ENCODE results near the gene LMNB1. TPM values are rescaled to one million over a fixed set of nuclear protein-coding genes. Genes with fewer than 3 reads are reported as not detected.

LMNB1 gene
- total RNA-seq, 1 experiment from 2014 or later: 134 TPM

GRCh38 chr5:126855266-126855665, 78.3 kb downstream of the LMNB1 start:
- DNase-seq (ENCODE audit: low read depth): peak; percentile 26

DNA sequence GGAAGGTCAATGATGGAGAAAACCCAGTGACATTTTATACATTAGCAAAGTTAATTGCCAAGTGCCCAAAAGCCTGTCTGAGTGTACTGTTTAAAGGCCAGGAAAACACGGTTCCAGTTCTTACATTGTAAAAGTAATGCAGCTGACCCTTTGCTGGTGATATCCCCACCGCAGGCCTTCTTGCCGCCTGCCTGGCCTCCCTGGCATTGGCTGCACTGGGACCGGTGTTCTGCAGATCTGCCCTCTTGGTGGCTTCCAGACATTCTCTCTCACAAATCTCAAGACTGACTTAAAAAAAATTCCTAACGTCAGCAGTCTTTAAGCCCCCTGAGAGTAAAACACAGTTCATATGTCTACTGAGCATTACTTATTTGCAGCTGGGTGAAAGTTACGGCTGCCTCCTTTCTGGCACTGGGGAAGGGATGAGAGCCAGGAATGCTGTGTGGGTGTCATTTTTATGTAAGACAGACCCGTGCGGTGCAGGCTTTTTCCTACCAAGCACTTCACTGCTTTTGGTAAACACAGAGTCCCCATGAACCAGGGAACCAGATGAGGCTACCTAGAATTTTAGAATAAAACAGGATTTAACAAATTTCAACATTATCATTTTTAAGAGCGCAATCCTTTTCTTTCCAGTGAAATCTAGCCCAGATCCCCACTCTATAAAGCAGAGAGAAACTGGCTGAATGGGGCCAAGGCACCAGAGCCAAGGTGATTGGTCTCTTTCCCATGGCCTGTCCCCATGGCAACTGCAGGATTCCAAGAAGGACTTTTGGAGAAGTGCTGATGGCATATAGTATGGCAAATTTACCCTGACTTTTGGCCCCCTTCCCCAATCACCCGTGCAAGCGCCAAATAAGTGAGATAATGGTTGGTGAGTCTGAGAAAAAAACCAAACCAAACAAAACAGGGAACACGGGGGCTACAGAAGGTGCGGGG, 80.8 kb downstream of the LMNB1 start:
- DNase-seq (ENCODE audit: low read depth): no peak

DNA sequence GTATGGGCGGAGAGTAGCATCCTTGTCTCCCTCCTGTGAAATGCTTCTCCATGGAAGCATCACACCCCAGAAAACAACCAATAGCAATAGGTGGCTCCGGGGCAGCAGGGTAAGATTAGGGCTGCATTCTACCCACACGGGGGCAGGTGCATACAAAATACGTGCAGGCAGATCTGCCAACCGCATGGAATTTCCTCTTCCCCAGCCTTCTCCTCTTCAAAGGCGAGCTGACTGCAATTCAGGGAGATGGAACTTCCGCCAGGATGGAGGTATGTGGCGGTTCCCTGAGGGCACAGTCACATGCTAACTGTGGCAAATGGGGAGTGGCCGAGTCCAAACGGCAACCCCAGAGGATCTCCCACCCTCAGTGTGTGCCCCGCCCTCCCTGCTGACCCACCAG, 81.5 kb downstream of the LMNB1 start:
- no peak for DNase-seq (ENCODE audit: low read depth)

DNA sequence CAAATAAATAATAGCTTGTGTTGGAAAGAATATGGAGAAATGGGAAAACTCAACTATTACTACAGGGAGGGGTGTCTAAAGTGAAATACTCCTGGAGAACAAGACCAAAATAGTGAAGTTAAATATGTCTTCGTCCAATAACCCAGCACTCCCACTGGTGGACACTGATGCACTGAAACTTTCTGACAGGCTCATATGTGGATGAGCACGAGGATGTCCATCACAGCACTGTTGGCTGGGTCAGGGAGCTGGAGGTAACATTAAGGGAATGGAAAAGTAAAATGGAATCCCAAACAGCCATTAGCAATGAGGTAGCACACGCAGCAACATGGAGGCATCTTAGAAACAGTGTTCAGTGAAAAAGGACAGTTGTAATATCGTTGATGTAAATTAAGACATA, 86.5 kb downstream of the LMNB1 start:
- DNase-seq (ENCODE audit: low read depth): no peak

DNA sequence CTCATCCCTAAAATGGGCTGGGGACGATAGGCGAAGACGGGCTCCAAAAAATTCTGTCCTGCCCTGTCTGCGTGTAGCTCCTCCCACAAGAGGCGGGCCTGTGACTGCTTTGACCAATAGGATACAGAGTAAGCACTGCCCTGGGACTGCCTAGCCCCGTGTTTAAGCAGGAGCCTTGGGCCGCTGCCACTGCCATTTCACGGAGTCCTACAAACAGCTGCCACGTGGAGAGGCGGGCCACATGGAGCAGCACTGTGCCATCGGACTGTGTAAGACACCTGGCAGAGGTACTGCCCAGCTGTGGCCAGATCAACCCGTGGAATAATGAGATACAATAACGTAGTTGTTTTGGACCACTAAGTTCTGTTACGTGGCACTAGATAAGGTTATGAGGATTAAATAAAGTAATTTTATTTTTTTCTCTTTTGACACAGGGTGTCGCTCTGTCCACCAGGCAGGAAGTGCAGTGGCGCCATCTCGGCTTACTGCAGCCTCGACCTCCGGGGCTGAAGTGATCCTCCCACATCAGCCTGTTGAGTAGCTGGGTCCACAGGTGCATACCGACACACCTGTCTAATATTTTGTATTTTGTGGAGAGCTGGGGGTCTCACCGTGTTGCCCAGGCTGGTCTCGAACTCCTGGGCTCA, 87.2 kb downstream of the LMNB1 start:
- no peak for DNase-seq (ENCODE audit: low read depth)

- DNase-seq (ENCODE audit: low read depth): peak; percentile 67
Measured at GRCh38 chr5:126865299-126865698, 88.4 kb downstream of the LMNB1 start.

- DNase-seq (ENCODE audit: low read depth): no peak
Measured at GRCh38 chr5:126866851-126867636, 90.1 kb downstream of the LMNB1 start.

DNA sequence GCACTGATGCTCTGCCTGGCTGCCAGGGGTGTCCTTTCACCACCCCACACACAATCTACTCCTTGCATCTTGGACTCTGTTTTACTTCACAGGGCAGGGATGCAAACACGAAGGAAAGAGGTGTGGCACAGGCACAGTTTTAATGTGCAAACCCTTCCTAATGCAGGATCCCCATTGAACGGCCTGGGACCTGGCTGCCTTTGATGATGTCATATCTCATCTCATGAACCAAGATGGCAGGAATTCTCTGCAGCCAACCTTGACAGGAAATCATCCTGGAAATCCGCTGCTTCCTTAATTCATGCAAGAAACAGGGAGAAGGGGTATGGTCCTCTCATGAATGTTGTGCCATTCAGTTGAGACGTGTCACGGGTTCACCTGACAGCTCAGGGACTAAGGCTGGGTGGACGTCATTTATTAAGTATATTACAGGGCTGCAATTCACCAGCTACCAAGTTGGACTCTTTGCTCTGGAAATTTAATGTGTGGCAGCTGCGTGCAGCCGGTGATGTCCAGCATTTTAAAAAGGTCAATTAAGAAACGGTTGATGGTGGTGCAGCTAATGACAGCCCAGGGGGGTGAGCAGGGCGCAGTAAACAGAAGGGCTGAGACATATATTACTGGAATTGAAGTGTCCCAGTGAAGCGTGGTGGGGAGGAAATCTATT, 91.5 kb downstream of the LMNB1 start:
- DNase-seq (ENCODE audit: low read depth): no peak

DNA sequence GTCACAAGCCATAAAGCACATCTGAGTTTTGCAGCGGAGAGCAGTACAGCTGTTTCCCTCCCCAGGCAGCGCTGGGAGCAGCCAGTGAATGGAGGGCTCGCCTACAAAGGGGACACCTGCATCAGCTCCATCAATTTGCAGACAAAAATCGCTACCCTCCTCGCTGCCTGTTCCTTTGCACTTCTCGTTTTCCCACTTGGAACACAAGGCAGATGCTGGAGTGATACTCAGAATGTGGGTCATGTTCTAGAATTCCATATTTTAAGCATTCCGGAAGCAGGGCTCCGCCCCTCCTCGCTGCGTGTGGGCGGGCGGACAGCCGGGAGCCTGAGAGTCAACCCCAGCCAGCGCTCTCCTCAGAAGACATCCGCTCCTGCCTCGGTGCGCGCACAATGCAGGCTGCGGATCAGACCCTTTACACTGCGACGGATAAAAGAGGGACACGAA, 92.1 kb downstream of the LMNB1 start:
- no peak for DNase-seq (ENCODE audit: low read depth)

DNA sequence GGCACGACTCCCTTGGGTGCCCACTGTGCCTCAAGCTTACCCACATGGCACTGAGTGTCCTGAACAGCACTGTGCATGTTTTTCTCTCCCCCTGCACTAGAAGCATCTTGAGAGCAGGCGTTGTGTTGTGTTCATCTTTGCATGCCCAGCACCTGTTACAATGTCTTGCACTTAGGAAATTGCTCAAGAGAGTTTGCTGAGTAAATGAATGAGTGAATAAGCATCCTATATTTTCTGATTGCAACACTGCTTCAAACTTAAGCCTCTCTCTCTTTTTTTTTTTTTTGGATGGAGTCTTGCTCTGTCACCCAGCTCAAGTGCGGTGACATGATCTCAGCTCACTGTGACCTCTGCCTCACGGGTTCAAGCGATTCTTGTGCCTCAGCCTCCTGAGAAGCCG, 94.5 kb downstream of the LMNB1 start:
- no peak for DNase-seq (ENCODE audit: low read depth)

DNA sequence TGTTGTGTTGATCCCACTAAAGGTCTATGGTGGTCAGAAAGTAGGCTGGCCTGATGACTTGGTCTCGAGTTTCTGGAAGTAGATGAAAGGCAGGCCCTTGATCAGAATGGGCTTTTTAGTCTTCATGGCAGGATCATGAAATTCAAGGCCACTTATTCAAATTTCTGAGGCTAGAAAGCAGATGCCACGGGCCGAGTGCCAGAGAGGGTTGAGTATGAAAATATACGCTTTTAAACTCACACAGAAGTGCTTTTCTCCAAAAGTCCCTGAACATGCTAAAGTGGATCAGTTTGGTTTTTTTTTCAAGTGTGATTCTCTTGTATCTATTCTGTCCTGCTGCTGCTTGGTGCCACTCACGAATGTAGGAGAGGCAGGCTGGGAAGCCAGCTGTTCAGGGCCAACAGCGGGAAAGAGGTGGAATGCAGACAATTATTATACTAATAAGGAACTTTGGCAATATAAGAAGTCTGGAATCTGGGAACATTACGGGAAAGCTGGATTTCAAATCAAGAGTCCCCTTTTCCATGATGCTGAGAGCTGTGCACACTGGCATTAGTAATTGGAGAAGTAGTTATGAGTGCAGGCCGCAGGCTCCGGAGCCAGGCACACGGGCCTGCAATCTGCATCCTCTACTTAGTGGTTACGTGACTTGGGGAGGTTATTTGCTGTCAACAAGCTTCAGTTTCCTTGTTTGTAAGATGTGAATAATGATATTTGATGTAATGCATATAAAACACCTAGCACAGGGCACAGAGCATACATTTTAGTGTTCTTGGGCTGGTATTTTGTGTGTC, 95.8 kb downstream of the LMNB1 start:
- no peak for DNase-seq (ENCODE audit: low read depth)

GRCh38 chr5:126875303-126875785, 98.4 kb downstream of the LMNB1 start:
- peak; percentile 68 for DNase-seq (ENCODE audit: low read depth)

DNA sequence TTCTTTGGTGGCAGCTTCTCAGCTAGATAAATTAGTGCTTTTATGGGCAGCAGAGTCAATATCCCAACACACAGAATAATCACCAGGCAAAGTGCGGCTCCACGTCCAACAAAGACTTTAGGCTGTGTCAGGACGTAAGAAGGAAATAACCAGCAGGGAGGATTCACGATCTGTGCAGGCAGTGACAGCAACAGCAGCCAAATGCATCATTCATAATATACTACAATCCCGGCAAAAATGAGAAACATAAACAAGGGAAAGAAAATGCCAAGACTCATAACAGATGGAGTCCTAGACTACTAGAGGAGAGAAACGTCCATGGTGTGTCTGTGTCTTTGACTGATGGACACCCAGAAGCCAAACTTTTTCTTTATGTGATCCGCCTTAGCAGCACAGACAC, 100.7 kb downstream of the LMNB1 start:
- DNase-seq (ENCODE audit: low read depth): no peak

GRCh38 chr5:126878085-126878484, 101.1 kb downstream of the LMNB1 start:
- DNase-seq (ENCODE audit: low read depth): no peak

DNA sequence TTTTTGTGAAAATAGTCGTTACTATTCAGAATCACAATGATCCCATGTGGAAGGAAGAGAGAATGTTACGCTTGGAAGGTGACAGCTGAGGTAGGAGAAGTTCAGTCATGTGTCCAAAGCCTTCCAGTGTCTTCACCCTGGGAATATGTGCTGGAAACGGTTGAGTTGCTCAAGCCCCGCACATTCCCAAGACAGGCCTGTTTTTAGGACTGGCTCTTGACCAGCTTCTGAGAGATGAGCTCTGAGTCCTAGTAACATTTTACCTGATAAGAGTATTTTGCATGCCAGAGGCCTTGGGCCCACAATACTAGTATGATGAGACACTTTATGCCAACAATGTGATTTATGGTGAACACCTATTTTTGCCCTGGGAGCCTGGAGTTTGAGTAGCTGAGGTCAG, 101.7 kb downstream of the LMNB1 start:
- DNase-seq (ENCODE audit: low read depth): no peak

DNA sequence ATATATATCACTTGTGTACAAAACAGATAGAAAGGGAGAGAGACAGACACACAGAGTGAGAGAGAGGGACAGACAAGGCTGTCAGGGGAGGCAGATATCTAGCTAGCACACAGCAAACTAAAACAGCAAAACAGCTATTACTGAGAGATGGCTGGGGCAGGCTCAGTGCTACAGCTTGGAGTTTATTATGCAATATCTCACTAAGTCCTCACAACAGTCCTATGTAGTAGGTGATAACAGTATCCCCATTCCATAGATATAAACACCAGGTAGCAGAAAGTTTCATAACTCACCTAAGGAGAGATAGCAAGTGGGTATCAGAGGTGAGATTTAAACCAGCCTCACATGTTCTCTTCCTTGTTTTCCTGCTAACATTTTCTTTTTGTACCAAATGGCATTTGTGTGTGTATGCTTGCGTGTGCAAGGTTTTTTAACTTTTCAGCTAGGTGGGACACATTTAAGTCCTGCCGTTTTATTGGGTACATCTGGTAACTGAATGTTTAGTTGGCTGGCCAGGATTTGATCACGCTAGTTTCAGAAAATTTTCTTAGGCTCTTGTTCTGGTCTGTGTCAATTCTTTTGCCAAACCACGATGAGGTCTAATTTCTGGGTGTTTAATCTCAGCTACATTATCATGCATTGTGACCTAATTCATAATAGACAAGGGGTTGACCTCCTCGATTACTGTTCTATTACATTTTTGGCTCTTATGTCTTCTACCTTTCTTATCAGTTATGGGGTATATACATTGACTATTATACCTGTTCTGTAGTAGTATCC, 105.1 kb downstream of the LMNB1 start:
- no peak for DNase-seq (ENCODE audit: low read depth)

- no peak for DNase-seq (ENCODE audit: low read depth)
Measured at GRCh38 chr5:126883564-126884245, 106.8 kb downstream of the LMNB1 start.

DNA sequence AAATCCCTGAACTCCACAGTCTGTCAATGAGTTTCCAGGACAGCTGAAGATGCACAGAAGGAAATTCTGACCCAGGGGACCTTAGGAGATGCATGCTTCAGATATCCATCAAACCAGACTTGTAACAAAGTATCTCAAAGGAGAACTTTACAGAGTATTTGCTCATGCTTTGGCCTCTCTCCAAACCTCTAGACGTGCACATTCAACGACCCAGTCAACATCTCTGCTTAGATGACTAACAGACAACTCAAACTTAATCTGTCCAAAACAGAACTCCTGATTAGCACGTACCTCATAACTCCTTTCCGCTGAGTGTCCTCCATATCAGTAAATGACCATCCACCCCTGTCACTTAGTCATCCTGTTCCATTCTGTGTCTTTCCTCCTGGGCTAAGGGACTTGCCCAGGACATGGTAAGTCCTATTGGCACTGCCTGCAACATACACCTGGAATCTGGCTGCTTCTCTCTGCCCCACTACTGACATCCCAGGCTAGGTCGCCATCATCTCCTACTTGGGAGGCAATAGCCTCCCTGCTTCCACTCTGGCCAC, 107.4 kb downstream of the LMNB1 start:
- DNase-seq (ENCODE audit: low read depth): peak; percentile 94
